HepG2 (cell line): ENCODE measurements around the gene C14orf93.

Source experiments
- DPF2 ChIP-seq: sonication (generic); formaldehyde crosslinking; IDR thresholded peaks from 2 replicates; pipeline ENCODE4 v1.4.0; 2020; ENCODE audit warnings: mild to moderate bottlenecking, low read depth, missing genetic modification reagents, borderline replicate concordance
- ETV6 ChIP-seq: sonication (generic); formaldehyde crosslinking; conservative IDR thresholded peaks from 2 replicates; pipeline ENCODE4 v1.4.0; 2020; ENCODE audit warnings: missing genetic modification reagents
- IKZF1 ChIP-seq: fragments of 450-650 bp; IDR thresholded peaks from 2 replicates; pipeline ENCODE4 v1.7.1; 2016
- POLR2AphosphoS5 ChIP-seq: IDR thresholded peaks from 2 replicates; pipeline ENCODE4 v1.6.1; 2012; ENCODE audit warnings: low read depth, low read length
- SUZ12 ChIP-seq: fragments of 150-350 bp; IDR thresholded peaks from 2 replicates; pipeline ENCODE4 v1.6.1; 2014; ENCODE audit warnings: low read depth, low read length
- TRIM24 ChIP-seq: sonication (generic); formaldehyde crosslinking; IDR thresholded peaks from 2 replicates; pipeline ENCODE4 v1.8.0; 2022; ENCODE audit warnings: mild to moderate bottlenecking, missing genetic modification reagents
- ZFP41 ChIP-seq: sonication (generic); formaldehyde crosslinking; IDR thresholded peaks from 2 replicates; pipeline ENCODE4 v1.4.0; 2020; ENCODE audit warnings: mild to moderate bottlenecking, missing genetic modification reagents, borderline replicate concordance
- ZNF17 ChIP-seq: sonication (generic); formaldehyde crosslinking; IDR thresholded peaks from 2 replicates; pipeline ENCODE4 v1.5.0; 2020; ENCODE audit warnings: mild to moderate bottlenecking, missing genetic modification reagents
- ZNF224 ChIP-seq: sonication (generic); formaldehyde crosslinking; IDR thresholded peaks from 2 replicates; pipeline ENCODE4 v1.5.0; 2020; ENCODE audit warnings: mild to moderate bottlenecking, missing genetic modification reagents
- ZNF331 ChIP-seq: sonication (generic); formaldehyde crosslinking; IDR thresholded peaks from 2 replicates; pipeline ENCODE4 v1.4.0; 2020; ENCODE audit warnings: missing genetic modification reagents
- TF ChIP-seq, protein P1 (sequence below): sonication (generic); formaldehyde crosslinking; IDR thresholded peaks from 2 replicates; pipeline ENCODE4 v1.4.0; 2020; ENCODE audit warnings: mild to moderate bottlenecking, missing genetic modification reagents, borderline replicate concordance
- TF ChIP-seq, protein P2 (sequence below): sonication (generic); formaldehyde crosslinking; IDR thresholded peaks from 2 replicates; pipeline ENCODE4 v1.8.1; 2023; ENCODE audit warnings: missing genetic modification reagents, inconsistent platforms, borderline replicate concordance
- TF ChIP-seq, protein P3 (sequence below): IDR thresholded peaks from 2 replicates; pipeline ENCODE4 v1.6.1; 2016; ENCODE audit warnings: low read depth, missing genetic modification reagents, missing compliant biosample characterization

DNA sequence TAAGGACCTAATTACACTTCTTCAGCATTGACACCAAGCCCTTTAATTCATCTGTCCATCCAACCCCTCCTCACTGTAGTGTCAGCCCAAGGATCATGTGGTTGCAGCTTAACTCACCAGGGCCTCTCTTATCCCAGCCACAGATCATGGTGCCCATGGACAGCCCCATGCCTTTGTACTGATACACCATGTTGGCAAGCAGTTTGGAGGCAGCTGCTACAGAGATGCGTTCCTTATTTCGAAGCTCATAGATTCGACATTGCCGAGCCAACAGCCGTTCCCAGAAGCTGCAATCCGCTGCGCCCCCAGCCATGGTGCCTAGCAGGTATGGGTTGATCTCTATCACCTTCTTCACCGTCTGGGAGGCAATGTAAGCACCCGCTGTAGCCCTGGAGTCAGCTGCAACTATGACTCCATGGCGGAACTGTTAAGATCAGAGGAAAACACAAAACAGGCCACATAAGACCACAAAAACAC lies 23.3 kb upstream of the C14orf93 start:
- TF ChIP-seq POLR2AphosphoS5 = no peak
- no peak for TF ChIP-seq IKZF1
- TF ChIP-seq, protein P1, sequence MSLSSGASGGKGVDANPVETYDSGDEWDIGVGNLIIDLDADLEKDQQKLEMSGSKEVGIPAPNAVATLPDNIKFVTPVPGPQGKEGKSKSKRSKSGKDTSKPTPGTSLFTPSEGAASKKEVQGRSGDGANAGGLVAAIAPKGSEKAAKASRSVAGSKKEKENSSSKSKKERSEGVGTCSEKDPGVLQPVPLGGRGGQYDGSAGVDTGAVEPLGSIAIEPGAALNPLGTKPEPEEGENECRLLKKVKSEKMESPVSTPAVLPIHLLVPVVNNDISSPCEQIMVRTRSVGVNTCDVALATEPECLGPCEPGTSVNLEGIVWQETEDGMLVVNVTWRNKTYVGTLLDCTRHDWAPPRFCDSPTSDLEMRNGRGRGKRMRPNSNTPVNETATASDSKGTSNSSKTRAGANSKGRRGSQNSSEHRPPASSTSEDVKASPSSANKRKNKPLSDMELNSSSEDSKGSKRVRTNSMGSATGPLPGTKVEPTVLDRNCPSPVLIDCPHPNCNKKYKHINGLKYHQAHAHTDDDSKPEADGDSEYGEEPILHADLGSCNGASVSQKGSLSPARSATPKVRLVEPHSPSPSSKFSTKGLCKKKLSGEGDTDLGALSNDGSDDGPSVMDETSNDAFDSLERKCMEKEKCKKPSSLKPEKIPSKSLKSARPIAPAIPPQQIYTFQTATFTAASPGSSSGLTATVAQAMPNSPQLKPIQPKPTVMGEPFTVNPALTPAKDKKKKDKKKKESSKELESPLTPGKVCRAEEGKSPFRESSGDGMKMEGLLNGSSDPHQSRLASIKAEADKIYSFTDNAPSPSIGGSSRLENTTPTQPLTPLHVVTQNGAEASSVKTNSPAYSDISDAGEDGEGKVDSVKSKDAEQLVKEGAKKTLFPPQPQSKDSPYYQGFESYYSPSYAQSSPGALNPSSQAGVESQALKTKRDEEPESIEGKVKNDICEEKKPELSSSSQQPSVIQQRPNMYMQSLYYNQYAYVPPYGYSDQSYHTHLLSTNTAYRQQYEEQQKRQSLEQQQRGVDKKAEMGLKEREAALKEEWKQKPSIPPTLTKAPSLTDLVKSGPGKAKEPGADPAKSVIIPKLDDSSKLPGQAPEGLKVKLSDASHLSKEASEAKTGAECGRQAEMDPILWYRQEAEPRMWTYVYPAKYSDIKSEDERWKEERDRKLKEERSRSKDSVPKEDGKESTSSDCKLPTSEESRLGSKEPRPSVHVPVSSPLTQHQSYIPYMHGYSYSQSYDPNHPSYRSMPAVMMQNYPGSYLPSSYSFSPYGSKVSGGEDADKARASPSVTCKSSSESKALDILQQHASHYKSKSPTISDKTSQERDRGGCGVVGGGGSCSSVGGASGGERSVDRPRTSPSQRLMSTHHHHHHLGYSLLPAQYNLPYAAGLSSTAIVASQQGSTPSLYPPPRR (CRISPR knock-in tag) = no peak; the same call in 1 of the 2 replicates
- TF ChIP-seq ZNF17 (CRISPR knock-in tag) = no peak
- no peak for TF ChIP-seq ZNF224 (CRISPR knock-in tag)
- TF ChIP-seq SUZ12 = no peak
- TF ChIP-seq, protein P2, sequence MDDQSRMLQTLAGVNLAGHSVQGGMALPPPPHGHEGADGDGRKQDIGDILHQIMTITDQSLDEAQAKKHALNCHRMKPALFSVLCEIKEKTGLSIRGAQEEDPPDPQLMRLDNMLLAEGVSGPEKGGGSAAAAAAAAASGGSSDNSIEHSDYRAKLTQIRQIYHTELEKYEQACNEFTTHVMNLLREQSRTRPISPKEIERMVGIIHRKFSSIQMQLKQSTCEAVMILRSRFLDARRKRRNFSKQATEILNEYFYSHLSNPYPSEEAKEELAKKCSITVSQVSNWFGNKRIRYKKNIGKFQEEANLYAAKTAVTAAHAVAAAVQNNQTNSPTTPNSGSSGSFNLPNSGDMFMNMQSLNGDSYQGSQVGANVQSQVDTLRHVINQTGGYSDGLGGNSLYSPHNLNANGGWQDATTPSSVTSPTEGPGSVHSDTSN (CRISPR knock-in tag) = no peak
- no peak for TF ChIP-seq ZFP41
- TF ChIP-seq ETV6 (CRISPR knock-in tag) = no peak
- TF ChIP-seq TRIM24 (CRISPR knock-in tag) = no peak
- TF ChIP-seq DPF2 (CRISPR knock-in tag) = 0 out of 2 replicates have a peak, but pooled peaks have one; percentile 41
- TF ChIP-seq, protein P3, sequence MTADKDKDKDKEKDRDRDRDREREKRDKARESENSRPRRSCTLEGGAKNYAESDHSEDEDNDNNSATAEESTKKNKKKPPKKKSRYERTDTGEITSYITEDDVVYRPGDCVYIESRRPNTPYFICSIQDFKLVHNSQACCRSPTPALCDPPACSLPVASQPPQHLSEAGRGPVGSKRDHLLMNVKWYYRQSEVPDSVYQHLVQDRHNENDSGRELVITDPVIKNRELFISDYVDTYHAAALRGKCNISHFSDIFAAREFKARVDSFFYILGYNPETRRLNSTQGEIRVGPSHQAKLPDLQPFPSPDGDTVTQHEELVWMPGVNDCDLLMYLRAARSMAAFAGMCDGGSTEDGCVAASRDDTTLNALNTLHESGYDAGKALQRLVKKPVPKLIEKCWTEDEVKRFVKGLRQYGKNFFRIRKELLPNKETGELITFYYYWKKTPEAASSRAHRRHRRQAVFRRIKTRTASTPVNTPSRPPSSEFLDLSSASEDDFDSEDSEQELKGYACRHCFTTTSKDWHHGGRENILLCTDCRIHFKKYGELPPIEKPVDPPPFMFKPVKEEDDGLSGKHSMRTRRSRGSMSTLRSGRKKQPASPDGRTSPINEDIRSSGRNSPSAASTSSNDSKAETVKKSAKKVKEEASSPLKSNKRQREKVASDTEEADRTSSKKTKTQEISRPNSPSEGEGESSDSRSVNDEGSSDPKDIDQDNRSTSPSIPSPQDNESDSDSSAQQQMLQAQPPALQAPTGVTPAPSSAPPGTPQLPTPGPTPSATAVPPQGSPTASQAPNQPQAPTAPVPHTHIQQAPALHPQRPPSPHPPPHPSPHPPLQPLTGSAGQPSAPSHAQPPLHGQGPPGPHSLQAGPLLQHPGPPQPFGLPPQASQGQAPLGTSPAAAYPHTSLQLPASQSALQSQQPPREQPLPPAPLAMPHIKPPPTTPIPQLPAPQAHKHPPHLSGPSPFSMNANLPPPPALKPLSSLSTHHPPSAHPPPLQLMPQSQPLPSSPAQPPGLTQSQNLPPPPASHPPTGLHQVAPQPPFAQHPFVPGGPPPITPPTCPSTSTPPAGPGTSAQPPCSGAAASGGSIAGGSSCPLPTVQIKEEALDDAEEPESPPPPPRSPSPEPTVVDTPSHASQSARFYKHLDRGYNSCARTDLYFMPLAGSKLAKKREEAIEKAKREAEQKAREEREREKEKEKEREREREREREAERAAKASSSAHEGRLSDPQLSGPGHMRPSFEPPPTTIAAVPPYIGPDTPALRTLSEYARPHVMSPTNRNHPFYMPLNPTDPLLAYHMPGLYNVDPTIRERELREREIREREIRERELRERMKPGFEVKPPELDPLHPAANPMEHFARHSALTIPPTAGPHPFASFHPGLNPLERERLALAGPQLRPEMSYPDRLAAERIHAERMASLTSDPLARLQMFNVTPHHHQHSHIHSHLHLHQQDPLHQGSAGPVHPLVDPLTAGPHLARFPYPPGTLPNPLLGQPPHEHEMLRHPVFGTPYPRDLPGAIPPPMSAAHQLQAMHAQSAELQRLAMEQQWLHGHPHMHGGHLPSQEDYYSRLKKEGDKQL (CRISPR knock-in tag) = no peak
- TF ChIP-seq ZNF331 (CRISPR knock-in tag) = 0 out of 2 replicates have a peak, but pooled peaks have one; percentile 18
